Airway epithelial cell (primary cell): ENCODE measurements around the gene CNTRL. TPM values are rescaled to one million over a fixed set of nuclear protein-coding genes. Genes with fewer than 3 reads are reported as not detected.

Experiments used
- total RNA-seq: library from RNA; depleted of rRNA; stranded (reverse); fragments of >200 nt; gene quantifications from 2 replicates; pipeline ENCODE4 v1.2.3, GENCODE V29; 2015

Gene CNTRL, protein sequence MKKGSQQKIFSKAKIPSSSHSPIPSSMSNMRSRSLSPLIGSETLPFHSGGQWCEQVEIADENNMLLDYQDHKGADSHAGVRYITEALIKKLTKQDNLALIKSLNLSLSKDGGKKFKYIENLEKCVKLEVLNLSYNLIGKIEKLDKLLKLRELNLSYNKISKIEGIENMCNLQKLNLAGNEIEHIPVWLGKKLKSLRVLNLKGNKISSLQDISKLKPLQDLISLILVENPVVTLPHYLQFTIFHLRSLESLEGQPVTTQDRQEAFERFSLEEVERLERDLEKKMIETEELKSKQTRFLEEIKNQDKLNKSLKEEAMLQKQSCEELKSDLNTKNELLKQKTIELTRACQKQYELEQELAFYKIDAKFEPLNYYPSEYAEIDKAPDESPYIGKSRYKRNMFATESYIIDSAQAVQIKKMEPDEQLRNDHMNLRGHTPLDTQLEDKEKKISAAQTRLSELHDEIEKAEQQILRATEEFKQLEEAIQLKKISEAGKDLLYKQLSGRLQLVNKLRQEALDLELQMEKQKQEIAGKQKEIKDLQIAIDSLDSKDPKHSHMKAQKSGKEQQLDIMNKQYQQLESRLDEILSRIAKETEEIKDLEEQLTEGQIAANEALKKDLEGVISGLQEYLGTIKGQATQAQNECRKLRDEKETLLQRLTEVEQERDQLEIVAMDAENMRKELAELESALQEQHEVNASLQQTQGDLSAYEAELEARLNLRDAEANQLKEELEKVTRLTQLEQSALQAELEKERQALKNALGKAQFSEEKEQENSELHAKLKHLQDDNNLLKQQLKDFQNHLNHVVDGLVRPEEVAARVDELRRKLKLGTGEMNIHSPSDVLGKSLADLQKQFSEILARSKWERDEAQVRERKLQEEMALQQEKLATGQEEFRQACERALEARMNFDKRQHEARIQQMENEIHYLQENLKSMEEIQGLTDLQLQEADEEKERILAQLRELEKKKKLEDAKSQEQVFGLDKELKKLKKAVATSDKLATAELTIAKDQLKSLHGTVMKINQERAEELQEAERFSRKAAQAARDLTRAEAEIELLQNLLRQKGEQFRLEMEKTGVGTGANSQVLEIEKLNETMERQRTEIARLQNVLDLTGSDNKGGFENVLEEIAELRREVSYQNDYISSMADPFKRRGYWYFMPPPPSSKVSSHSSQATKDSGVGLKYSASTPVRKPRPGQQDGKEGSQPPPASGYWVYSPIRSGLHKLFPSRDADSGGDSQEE (N-terminal part only)
- 9.4 and 11.2 TPM in 2 replicates for total RNA-seq

GRCh38 chr9:121074370-121075250 lies at the start of gene CNTRL:
Gene CNTRL, plus strand, starts transcription at chr9:121074955. Its CDS starts 13,372 bp downstream, at chr9:121088327.

GRCh38 chr9:121050128-121050988 lies 24.4 kb upstream of the CNTRL start, which contains the start of gene C5:
Gene C5, minus strand, starts transcription at chr9:121050275. Its CDS starts 29 bp downstream, at chr9:121050246.

DNA sequence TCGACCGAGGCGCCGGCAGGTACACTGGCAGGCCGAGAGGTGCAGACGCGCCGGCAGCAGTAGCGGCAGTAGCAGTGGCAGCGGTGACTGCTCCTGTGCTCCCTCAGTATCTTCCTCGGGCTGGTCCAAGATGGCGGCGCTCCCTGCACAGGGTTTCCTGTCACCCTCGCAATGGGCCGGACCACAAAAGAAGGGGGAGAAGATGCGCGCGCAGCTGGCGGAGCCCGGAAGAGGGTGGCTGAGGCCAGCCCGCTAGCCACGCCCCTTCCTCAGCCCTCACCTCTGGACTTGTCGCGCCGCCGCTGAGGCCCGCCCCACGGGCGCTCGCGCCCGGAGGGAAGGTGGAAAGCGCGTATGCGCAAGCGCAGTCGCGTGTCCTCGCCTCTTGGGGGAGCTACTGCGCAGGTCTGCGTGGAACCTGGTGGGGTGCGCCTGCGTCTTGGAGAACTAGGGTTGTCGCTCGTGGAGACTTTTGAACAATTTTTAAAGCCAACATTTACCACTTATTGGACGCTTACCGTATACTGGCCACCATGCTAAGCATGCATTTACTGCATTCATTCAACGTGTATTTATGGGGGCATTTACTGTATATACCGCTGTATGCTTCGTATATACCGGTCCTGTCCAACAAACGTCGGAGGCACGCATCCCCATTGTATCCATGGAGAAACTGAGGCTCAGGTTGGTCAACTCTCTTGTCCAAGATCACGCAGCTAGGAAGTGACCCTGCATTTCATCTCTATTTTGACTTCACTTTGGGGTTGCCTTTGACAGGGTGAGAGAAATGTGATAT lies 127.2 kb downstream of the CNTRL start, which contains the start of gene RAB14:
TSS of gene RAB14 (minus strand) at position 132 of the 796 bp plus-strand sequence. CDS start 8,457 bp downstream, outside the sequence.

Other genes starting within 250 kb of the CNTRL start
- gene PSMD5, start 232.0 kb upstream of the CNTRL start, total RNA-seq, result 26.7 and 33.4 TPM in 2 replicates
- 38.4 and 64.8 TPM in 2 replicates for gene PHF19, start 197.8 kb upstream of the CNTRL start, total RNA-seq
- gene TRAF1, start 148.2 kb upstream of the CNTRL start, total RNA-seq, result 0.42 and 0.46 TPM in 2 replicates
- gene C5, start 24.7 kb upstream of the CNTRL start, total RNA-seq, result 0.46 and 0.56 TPM in 2 replicates
- gene RAB14, start 126.9 kb downstream of the CNTRL start, total RNA-seq, result 18.6 and 28.8 TPM in 2 replicates
- gene GSN, start 193.2 kb downstream of the CNTRL start, total RNA-seq, result 399 and 465 TPM in 2 replicates